ENCODE results near the gene RPRM. TPM values are rescaled to one million over a fixed set of nuclear protein-coding genes. Genes with fewer than 3 reads are reported as not detected.

The RPRM gene
- total and polyA plus RNA-seq, 2 of the 13 experiments (the other 11 are each of a cell fraction or from before 2014, with no cell fraction given): not detected

- 0 out of 2 replicates have a peak, but pooled peaks have one; percentile 37 for TF ChIP-seq ARID5B (CRISPR knock-in tag; IDR thresholded peaks at IDR 0.05)
- peak; percentile 82 for TF ChIP-seq STAG1 (CRISPR knock-in tag; IDR thresholded peaks at IDR 0.05)
- no peak for TF ChIP-seq THYN1 (CRISPR knock-in tag; IDR thresholded peaks at IDR 0.05; ENCODE audit: borderline replicate concordance, low read depth)
- peak; percentile 64; the same call in 1 of the 2 replicates for TF ChIP-seq ZFP91 (CRISPR knock-in tag; IDR thresholded peaks at IDR 0.05; ENCODE audit: borderline replicate concordance)
- TF ChIP-seq ZNF572 (CRISPR knock-in tag; IDR thresholded peaks at IDR 0.05): 0 out of 2 replicates have a peak, but pooled peaks have one; percentile 19
- TF ChIP-seq HOMEZ (CRISPR knock-in tag; IDR thresholded peaks at IDR 0.05; ENCODE audit: low read depth): no peak
- no peak for TF ChIP-seq STAT5B (CRISPR knock-in tag; IDR thresholded peaks at IDR 0.05)
- TF ChIP-seq PAX8 (CRISPR knock-in tag; IDR thresholded peaks at IDR 0.05; ENCODE audit: borderline replicate concordance): 0 out of 2 replicates have a peak, but pooled peaks have one; percentile 74
- no peak for TF ChIP-seq ZSCAN12 (CRISPR knock-in tag; IDR thresholded peaks at IDR 0.05)
- peak; percentile 37; the same call in 1 of the 2 replicates for TF ChIP-seq NR2F6 (IDR thresholded peaks at IDR 0.05)
- peak; percentile 50; the same call in 1 of the 2 replicates for TF ChIP-seq NR2F6 (CRISPR knock-in tag; IDR thresholded peaks at IDR 0.05)
- TF ChIP-seq DMTF1 (CRISPR knock-in tag; IDR thresholded peaks at IDR 0.05): no peak
- TF ChIP-seq ZFY (CRISPR knock-in tag; IDR thresholded peaks at IDR 0.05): peak; percentile 61
- no peak for TF ChIP-seq SCMH1 (CRISPR knock-in tag; IDR thresholded peaks at IDR 0.05; ENCODE audit: borderline replicate concordance)
- TF ChIP-seq MIER2 (CRISPR knock-in tag; IDR thresholded peaks at IDR 0.05): no peak
- TF ChIP-seq ZNF530 (CRISPR knock-in tag; IDR thresholded peaks at IDR 0.05; ENCODE audit: low read depth): 0 out of 2 replicates have a peak, but pooled peaks have one; percentile 21
- TF ChIP-seq ZNF343 (CRISPR knock-in tag; IDR thresholded peaks at IDR 0.05): no peak
- TF ChIP-seq SNAPC2 (CRISPR knock-in tag; IDR thresholded peaks at IDR 0.05): no peak
- no peak for TF ChIP-seq NFIC (IDR thresholded peaks at IDR 0.05; ENCODE audit: low read length)
- no peak for TF ChIP-seq ZNF557 (CRISPR knock-in tag; IDR thresholded peaks at IDR 0.05)
- no peak; the same call in 1 of the 2 replicates for TF ChIP-seq RXRA (CRISPR knock-in tag; IDR thresholded peaks at IDR 0.05)
Measured at GRCh38 chr2:153478289-153479261, at the start of gene RPRM (continued).

Data from HepG2 (cell line).